ENCODE measurements around the gene GRPEL1. TPM values are rescaled to one million over a fixed set of nuclear protein-coding genes. Genes with fewer than 3 reads are reported as not detected.
A peak's percentile ranks its signal among the peaks of the same experiment; 100 is the strongest.

GRPEL1 gene
- total and polyA plus RNA-seq, 2 of the 13 experiments (the other 11 are each of a cell fraction or from before 2014, with no cell fraction given): 32.3 to 141 TPM

GRCh38 chr4:7043284-7044136 lies 24.4 kb downstream of the GRPEL1 start, which contains the start of gene TADA2B (continued):
- no peak for TF ChIP-seq ATF5 (CRISPR knock-in tag; IDR thresholded peaks at IDR 0.05; ENCODE audit: low read depth)
- no peak for TF ChIP-seq ZNF10 (CRISPR knock-in tag; IDR thresholded peaks at IDR 0.05; ENCODE audit: borderline replicate concordance, low read depth)
- no peak for TF ChIP-seq NAIF1 (CRISPR knock-in tag; IDR thresholded peaks at IDR 0.05; ENCODE audit: borderline replicate concordance)
- TF ChIP-seq, protein P1, sequence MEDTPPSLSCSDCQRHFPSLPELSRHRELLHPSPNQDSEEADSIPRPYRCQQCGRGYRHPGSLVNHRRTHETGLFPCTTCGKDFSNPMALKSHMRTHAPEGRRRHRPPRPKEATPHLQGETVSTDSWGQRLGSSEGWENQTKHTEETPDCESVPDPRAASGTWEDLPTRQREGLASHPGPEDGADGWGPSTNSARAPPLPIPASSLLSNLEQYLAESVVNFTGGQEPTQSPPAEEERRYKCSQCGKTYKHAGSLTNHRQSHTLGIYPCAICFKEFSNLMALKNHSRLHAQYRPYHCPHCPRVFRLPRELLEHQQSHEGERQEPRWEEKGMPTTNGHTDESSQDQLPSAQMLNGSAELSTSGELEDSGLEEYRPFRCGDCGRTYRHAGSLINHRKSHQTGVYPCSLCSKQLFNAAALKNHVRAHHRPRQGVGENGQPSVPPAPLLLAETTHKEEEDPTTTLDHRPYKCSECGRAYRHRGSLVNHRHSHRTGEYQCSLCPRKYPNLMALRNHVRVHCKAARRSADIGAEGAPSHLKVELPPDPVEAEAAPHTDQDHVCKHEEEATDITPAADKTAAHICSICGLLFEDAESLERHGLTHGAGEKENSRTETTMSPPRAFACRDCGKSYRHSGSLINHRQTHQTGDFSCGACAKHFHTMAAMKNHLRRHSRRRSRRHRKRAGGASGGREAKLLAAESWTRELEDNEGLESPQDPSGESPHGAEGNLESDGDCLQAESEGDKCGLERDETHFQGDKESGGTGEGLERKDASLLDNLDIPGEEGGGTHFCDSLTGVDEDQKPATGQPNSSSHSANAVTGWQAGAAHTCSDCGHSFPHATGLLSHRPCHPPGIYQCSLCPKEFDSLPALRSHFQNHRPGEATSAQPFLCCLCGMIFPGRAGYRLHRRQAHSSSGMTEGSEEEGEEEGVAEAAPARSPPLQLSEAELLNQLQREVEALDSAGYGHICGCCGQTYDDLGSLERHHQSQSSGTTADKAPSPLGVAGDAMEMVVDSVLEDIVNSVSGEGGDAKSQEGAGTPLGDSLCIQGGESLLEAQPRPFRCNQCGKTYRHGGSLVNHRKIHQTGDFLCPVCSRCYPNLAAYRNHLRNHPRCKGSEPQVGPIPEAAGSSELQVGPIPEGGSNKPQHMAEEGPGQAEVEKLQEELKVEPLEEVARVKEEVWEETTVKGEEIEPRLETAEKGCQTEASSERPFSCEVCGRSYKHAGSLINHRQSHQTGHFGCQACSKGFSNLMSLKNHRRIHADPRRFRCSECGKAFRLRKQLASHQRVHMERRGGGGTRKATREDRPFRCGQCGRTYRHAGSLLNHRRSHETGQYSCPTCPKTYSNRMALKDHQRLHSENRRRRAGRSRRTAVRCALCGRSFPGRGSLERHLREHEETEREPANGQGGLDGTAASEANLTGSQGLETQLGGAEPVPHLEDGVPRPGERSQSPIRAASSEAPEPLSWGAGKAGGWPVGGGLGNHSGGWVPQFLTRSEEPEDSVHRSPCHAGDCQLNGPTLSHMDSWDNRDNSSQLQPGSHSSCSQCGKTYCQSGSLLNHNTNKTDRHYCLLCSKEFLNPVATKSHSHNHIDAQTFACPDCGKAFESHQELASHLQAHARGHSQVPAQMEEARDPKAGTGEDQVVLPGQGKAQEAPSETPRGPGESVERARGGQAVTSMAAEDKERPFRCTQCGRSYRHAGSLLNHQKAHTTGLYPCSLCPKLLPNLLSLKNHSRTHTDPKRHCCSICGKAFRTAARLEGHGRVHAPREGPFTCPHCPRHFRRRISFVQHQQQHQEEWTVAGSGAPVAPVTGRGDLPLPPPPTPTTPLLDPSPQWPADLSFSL (CRISPR knock-in tag; IDR thresholded peaks at IDR 0.05): no peak
- TF ChIP-seq IRF9 (CRISPR knock-in tag; IDR thresholded peaks at IDR 0.05; ENCODE audit: borderline replicate concordance): peak; percentile 44; the same call in 1 of the 2 replicates
- no peak for TF ChIP-seq NCOA5 (CRISPR knock-in tag; IDR thresholded peaks at IDR 0.05)
- no peak for TF ChIP-seq ZNF670 (CRISPR knock-in tag; IDR thresholded peaks at IDR 0.05; ENCODE audit: borderline replicate concordance)
- TF ChIP-seq KIAA2018 (CRISPR knock-in tag; IDR thresholded peaks at IDR 0.05; ENCODE audit: borderline replicate concordance): no peak

Measured in HepG2 (cell line).